Measurements from ENCODE around the gene KCP.
"Not testable (repeated sequence)": the region's sequence is repeated elsewhere in the genome, so short reads cannot be mapped to it uniquely, and the experiment has no call there.

KCP gene

DNA sequence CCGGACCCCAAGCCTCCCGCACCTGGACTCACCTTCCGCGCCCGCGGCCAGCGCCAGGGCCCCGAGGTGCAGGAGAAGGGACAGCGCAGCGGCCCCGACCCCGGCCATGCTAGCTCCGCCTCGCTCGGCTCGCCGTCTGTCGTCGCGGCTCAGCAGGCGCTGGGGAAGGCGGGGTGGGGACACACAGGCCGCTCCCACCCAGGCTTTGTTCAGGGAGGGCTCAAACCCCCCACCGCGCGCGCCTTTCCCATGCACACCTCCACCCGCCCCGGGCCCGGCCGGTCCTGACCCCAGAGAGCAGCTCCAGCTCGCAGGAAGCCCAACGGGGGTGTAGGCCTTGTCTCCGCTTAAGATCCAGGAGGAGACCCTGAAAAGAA, at the start of gene KCP:
Gene KCP, minus strand, starts transcription at position 141 of the 377 bp plus-strand sequence. Its CDS starts 33 bp downstream, at position 108.
- in situ Hi-C loops (cut with MboI; ENCODE audit: low sequenced_read_pairs): no loop called here

DNA sequence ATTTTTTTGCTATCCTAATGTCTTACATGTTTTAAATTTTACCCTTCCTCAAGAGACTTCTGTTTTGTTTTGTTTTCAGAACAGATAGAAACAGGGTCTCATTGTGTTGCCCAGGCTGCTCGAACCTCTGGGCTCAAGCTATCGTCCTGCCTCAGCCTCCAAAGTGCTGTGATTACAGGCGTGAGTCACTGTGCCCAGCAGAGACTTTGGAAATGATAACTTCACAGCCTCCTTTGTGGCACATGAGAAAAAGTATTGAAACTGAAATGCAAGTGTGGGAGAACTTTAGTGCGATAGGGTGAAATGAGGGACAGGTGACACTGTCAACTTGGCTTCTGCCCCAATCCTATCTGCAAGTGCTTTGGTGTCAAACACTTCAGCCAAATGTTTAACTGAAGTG, 48.8 kb upstream of the KCP start:
- in situ Hi-C loops (cut with MboI; ENCODE audit: low sequenced_read_pairs): no loop called here

DNA sequence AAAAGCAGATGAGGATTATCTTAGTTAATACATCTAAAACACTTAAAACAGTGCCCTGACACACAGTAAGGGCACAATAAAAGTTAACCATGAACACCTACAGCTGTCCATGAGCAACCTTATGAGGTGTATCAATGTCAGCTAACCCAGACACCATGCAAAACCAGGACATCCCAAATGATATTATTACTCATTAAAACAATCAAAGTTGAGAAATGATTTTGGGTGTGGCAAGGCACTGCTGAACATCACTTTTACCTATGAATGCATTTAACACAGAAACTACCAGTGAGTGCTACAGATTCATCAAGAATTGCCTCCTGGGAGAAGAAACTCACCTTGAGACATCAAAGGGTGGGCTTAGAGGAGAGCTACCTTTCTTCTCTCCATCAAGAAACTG, 45.5 kb upstream of the KCP start:
- in situ Hi-C loops (cut with MboI; ENCODE audit: low sequenced_read_pairs): no loop called here

DNA sequence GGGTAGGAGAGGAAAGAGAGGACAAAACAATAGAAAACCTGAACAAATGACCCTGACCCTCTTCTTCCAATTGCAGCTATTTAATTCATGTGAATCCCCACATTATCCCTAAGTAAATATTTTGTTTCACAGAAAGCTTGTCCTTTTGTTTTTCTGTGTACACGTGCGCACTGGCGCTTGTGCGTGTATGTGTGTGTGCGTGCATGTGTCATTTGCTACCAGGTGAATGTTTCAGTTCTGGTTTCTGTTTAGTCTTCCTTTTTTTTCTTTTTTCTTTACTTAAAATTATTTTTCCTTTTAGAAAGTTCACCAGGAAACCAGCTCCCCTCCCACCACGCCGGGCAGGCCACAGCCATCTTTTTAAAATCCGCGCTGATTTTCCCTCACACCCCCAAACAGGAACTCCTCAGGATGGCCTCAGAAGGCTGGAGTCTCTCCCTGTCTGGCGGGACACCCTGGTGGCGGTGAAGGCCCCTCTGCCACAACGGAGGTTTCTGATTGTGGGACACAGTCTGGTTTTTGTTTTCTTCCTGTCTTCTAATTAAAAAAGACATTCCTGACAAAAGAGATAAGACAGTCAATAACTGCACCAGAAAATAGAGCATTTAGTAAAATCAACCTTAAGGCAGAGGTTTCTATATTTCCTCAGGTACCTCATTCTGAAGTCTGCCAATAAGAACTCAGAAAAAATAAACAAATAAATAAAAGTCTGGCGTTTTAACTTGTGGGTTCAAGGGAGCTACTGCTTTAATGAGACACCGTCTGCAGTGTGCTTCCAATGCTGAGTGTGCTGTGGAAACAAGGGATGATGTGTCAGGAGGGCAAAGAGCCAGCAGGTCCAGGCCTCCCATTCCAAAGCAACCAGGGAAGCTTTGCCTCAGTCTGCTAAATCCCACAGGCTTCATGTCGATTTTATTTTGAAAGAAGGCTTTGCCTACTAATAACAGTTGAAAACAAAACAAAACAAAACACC, 44.6 kb upstream of the KCP start:
- in situ Hi-C loops (cut with MboI; ENCODE audit: low sequenced_read_pairs): no loop called here

DNA sequence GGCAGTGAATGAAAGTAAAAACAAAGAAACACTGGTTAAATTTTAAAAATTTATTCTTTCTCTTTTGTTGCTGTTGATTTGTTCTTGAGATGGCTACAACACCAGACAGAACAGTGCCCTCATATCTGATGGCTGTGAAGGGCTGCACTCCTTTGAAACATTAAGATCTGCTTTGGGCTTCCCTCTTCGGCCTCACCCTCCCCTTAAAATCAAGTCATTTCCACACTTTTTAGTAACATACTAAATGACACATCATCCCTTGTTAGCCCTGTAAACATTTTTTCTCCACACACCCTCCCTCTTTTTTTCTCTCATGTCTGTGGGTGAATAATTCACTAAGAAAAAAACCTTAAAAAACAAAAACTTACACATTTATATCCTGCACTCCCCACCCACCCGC, 43.6 kb upstream of the KCP start:
- in situ Hi-C loops (cut with MboI; ENCODE audit: low sequenced_read_pairs): no loop called here

DNA sequence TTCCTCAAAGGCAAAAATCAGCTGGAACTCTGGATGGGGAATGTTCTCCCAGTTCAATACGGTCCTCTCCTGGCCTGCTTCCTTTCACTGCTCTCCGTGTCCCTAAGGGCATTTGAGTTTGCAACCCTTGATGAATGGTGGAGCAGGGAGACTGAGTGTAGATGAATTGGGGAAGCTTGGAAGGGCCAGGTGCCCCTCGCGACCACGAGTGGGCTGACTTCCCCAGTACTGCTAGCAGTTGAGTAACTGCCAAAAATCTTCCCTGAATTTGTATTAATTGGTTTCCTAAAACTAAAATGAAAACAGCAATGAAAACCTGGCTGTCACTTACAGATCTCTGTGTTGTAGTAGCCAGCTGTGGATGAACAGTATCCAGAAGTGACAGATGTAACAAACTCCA, 40.8 kb upstream of the KCP start:
- in situ Hi-C loops (cut with MboI; ENCODE audit: low sequenced_read_pairs): no loop called here

DNA sequence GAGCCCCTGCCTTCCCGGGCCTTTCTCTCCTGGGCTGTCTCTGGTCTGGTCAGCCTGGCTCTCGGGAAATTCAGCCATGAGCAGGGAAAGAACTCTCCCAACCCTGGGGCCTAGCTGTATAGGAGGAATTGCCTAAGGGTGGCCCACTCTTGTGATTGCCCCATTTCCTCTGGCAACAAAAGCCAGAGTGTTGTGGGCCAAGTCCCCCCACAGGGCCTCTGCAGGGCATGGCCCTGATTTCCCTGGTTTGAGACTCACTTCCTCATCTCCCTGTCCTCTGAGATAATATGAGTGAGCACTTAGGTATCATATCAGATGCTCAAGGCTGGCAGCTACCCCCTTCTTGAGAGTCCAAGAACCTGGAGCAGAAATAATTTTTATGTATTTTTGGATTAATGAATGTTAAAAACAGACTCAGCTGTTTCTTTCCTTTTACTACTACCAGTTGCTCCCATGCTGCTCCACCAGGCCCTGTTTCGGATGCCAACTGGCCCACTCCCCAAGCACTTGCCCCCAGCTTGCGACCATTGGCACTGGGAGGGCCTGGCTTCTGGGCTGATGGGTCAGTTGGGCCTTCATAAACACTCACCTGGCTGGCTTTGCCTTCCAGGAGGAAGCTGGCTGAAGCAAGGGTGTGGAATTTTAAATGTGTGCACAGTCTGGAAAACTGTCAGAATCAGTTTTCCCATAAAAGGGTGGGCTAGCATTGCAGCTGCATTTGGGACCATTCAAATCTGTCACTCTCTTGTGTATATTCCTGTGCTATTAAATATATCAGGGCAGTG, 38.7 kb upstream of the KCP start:
- in situ Hi-C loops (cut with MboI; ENCODE audit: low sequenced_read_pairs): no loop called here

DNA sequence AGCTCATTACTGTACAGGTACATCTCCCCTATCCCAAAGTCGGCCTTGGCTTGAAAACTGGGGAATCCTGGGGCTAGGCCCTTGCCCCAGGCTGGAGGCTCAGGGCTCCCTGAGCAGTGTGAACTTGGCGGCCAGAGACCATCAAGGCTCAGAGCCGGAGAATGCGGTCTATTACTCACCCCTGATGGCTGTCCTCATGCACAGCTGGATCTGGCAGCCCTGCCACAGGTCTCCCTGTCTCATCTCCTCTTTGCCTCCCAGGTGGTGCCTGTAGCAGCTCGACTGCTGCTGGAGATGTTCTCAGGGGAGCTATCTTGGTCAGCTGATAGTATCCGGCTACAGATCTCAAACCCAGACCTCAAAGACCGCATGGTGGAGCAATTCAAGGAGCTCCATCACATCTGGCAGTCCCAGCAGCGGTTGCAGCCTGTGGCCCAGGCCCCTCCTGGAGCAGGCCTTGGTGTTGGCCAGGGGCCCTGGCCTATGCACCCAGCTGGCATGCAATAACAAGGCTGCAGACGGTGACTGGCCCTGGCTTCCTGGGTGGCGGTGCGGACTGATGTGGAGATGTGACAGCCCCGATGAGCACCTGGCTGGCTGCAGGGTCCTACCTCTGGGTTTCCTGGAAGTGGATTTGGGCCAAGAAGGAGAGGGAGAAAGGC, 37.9 kb upstream of the KCP start:
- in situ Hi-C loops (cut with MboI; ENCODE audit: low sequenced_read_pairs): no loop called here

DNA sequence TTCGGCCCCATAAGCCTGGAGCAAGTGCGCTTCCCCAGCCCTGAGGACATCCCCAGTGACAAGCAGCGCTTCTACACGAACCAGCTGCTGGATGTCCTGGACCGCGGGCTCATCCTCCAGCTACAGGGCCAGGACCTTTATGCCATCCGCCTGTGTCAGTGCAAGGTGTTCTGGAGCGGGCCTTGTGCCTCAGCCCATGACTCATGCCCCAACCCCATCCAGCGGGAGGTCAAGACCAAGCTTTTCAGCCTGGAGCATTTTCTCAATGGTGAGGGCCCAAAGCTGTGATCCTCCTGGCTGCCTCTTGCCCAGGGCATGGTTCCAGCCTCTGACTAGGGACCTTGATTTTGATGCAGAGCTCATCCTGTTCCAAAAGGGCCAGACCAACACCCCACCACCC, 37.3 kb upstream of the KCP start:
- in situ Hi-C loops (cut with MboI; ENCODE audit: low sequenced_read_pairs): no loop called here

DNA sequence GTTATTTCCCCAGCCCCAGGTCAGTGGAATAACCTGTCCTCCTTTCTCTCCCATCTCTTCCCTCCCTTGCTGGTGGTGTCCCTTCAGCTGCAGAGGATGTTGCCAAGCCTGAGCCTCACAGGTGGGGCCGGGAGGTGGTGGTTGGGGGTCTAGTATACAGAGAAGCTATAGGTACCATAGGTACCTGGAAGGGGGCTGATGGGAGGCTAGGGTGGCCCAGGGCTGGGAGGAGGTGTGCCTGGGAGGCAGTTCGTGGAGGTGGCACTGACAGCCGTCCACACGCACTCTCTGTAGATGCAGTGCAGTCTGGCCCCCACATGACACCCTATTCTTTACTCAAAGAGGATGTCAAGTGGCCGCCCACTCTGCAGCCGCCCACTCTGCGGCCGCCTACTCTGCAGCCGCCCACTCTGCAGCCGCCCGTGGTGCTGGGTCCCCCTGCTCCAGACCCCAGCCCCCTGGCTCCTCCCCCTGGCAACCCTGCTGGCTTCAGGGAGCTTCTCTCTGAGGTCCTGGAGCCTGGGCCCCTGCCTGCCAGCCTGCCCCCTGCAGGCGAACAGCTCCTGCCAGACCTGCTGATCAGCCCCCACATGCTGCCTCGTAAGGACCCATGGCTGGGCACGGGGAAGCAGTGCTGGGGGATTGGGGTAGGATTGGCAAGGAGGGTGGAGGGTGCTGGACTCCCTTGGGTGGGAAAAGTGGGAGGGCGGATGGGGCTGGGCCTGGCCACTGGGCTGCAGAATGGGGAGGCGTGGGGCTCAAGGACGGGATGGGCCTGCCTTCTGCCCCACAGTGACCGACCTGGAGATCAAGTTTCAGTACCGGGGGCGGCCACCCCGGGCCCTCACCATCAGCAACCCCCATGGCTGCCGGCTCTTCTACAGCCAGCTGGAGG, 36.7 kb upstream of the KCP start:
- in situ Hi-C loops (cut with MboI; ENCODE audit: low sequenced_read_pairs): no loop called here

DNA sequence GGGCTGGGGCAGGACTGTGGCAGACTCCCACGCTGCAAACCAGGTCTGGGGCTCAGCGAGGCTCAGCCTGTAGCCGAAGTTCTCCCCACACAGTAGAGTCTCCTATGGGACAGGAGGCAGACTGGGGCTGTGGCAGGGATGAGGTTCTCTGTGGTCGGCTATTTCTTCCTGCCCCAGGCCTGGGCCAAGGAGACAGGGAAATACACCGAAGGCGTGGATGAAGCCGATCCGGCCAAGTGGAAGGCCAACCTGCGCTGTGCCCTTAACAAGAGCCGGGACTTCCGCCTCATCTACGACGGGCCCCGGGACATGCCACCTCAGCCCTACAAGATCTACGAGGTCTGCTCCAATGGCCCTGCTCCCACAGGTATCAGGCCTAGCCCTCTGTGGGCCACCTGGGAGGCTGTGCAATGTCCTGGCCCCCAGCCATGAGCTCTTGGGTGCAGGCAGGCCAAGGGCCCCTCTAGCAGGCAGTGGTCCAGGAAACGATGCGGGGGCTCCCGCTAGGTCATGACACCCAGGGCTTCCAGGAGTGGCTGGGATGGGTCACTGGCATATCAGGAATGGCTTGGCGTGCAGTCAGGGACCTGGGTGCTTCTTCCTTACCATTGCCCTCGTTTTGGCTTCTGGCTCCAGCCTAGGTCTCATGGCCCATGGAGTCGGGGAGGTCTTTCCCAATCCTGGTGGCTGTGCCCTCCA, 35.3 kb upstream of the KCP start:
- in situ Hi-C loops (cut with MboI; ENCODE audit: low sequenced_read_pairs): no loop called here

DNA sequence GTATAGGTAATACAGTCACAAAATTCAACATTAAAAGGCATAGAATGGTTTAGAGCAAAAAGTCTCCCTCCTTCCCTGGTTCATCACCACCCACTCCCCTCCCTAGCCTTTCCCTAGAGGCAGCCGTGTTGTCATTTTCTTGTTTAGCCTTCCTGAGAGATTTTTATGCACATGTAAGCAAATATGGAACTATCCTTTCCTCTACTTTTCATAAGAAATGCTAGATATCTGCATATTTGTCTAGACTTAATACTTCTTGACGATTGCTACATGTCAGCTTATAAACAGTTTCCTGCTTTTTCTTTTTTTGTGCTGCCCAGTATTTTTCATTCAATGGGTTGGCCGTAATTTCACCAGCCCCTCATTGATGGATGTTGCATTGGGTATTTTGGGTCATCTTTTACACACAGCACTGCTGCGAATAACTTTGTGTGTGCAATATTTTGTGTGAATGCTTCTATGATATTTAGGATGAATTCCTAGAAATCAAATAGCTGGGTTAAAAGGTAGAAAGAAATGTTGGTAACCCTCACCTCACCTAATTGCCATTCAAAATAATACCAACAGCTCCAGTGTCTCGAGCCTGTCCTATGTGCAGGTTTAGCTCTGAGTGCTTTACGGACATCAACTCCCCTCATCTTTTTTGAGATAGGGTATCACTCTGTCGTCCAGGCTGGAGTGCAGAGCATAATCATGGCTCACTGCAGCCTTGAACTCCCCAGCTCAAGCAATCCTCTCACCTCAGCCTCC, 34.2 kb upstream of the KCP start:
- in situ Hi-C loops (cut with MboI; ENCODE audit: low sequenced_read_pairs): no loop called here

DNA sequence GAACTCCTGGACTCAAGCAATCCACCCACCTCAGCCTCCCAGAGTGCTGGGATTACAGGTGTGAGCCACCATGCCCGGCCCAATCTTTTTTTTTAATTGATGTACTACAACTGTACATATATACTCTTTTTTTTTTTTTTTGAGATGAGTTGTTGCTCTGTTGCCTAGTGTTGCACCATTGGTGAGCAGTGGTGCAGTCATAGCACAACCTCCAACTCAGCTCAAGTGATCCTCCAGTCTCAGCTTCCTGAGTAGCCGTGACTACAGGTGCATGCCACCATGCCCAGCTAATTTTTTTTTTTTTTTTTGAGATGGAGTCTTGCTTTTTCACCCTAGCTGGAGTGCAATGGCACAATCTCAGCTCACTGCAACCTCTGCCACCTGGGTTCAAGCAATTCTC, 32.7 kb upstream of the KCP start:
- in situ Hi-C loops (cut with MboI; ENCODE audit: low sequenced_read_pairs): not testable (repeated sequence)

DNA sequence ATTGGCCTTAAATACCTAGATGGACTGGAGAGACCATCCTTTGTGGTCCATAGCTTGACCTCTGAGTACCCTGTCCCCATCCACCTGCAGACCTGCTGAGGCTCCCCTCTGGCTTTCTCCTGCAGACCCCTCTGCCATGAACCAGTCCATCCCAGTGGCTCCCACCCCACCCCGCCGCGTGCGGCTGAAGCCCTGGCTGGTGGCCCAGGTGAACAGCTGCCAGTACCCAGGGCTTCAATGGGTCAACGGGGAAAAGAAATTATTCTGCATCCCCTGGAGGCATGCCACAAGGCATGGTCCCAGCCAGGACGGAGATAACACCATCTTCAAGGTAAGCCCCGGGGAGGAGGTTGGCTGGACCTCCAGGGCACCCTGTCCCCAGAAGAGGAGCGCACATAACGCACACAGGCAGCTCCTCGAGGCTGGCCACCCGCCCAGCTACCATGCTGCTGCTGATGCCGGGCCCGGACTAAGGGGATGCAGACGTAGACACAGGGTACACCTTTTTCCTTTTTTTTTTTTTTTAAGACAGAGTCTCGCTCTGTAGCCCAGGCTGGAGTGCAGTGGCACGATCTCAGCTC, 31.5 kb upstream of the KCP start:
- in situ Hi-C loops (cut with MboI; ENCODE audit: low sequenced_read_pairs): no loop called here

DNA sequence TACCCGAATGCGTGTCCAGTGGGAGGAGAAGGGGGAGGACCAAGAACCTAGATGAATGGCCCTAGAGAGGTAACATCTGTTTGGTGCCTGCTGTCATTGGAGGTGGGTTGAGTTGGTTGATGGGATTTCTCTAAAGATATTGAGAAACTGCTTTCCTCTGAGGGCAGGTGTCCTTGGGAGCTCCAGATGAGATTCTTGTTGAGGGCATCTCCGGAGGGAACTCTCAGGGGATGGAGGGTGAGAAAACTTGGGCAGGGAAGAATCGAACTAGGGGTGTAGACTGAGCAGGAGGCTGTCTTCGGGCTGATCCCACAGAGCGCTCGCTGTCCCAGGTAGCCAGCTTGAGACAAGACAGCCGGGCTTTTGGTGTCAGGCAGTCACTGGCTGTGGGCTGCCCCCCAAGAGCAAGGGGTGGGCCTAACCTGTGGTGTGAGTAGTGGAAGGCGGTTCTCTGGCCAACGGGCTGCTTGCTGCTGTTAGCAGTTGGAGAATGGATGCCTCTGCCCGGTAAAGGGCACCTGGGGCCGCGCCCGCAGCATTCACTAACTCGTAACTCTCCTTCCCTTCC, 30.9 kb upstream of the KCP start:
- in situ Hi-C loops (cut with MboI; ENCODE audit: low sequenced_read_pairs): no loop called here

DNA sequence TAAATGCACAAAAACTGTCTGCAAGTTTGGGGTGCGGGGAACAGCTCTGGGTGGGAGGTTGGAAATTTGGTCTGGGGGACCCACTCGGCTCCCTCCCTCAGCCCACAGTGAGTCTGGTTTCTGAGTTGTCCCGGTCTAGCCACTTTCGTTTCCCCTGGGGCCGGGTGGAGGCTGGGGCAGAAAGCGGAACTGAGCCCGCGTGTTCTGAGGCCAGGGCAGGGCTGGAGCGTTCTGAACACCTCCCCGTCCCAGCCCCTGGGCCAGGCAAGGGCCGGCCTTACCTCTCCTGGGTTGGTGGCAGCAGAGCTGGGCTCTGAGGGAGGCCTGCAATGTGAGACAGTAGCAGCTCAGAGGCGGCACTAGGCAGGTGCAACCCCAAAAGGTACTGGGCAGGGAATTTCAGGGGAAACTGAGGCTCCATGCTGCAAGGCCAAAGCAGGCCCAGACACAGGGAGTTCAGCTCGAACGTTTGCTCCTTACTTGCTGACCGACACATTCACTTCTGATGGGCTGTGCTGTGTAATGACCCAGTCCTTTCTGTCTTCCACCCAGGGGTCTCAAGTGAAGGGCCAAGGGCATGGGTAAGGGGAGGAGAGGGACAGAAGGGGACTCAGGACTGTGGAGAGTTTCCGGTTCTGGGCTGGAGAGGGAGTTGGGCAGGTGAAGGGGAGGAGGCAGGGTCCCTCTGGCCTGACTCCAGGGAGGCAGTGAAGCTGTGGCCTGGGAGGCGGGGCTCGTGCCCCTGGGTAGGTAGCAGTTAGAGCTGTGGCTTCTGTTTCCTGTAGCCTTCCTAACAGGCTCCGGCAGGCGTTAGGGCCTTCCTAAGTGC, 30.2 kb upstream of the KCP start:
- in situ Hi-C loops (cut with MboI; ENCODE audit: low sequenced_read_pairs): no loop called here

DNA sequence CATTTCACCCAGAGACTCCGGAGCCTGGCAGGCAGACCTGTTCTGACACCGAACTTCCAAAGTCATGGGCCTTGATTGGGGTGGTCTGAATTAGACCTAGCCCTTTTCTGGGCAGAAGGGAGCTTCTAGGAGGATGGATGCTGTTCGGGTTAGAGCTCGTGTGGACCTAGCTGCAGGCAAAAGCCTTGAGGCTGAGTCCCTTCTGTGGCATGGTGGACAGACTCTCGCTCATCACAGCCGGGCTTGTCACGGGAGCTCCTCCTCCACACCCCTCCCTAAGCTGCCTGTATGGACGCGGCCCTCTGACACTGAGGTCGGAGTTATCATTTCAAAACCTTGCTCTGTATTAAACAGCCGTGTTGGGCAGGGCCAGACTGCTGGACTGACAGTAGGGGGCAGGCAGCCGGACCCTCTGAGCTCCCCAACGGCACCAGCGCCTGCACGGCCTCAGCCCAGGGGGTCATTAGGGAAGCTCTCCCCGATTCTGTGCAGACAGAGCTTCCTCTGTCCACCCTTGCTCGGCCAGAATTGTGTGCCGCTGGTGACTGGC, 29.4 kb upstream of the KCP start:
- in situ Hi-C loops (cut with MboI; ENCODE audit: low sequenced_read_pairs): no loop called here
